GM19043 (cell line): ENCODE measurements around the gene ICAM4.

Experiments used
- ATAC-seq: cut with Tn5 transposase; IDR thresholded peaks from one replicate; pipeline ENCODE4 v1.9.1; 2021; ENCODE audit warnings: low read depth; ENCODE audit not compliant: unreplicated experiment

ICAM4 gene

DNA sequence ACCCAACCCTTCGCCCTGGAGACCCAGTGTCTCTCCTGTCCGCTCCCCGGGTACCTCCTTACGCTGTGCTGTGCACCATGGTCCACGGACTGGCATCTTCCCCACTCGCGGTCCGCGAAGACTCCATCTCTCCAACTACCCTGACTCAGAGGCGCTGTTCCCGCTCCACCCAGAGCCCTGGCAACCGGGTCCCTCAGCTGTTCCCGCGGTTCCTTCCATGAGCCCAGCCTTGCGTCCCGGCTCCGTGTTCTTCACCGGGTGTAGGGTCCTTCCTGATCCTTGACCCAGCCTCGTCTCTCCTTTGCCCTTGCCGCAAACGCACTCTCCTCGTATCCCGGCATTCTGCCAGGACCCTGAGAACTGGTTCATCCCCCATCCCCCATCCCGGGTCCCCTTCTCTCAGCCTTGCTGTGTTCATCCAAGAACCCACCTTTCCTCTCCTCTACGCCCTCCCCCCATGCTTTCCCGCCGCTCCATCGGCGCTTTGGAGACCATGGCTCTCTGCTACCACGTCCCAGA is 3.7 kb downstream of the ICAM4 start:
- ATAC-seq: no peak

- ATAC-seq: no peak
Observed at GRCh38 chr19:10290876-10291553, 4.3 kb downstream of the ICAM4 start.

DNA sequence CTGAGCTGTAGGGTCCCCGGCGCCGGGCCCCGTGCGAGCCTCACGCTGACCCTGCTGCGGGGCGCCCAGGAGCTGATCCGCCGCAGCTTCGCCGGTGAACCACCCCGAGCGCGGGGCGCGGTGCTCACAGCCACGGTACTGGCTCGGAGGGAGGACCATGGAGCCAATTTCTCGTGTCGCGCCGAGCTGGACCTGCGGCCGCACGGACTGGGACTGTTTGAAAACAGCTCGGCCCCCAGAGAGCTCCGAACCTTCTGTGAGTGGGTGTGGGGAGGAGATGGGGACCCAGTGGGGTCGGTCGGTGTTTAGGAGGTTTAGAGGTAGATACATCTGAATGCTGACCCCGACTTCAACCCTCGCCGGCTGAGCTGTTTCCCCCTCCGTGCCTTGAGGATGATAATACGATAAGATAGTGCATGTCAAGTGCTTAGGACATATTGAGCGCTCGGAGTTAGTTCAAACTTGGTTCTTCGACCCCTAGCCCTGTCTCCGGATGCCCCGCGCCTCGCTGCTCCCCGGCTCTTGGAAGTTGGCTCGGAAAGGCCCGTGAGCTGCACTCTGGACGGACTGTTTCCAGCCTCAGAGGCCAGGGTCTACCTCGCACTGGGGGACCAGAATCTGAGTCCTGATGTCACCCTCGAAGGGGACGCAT is 4.9 kb downstream of the ICAM4 start:
- ATAC-seq: no peak

DNA sequence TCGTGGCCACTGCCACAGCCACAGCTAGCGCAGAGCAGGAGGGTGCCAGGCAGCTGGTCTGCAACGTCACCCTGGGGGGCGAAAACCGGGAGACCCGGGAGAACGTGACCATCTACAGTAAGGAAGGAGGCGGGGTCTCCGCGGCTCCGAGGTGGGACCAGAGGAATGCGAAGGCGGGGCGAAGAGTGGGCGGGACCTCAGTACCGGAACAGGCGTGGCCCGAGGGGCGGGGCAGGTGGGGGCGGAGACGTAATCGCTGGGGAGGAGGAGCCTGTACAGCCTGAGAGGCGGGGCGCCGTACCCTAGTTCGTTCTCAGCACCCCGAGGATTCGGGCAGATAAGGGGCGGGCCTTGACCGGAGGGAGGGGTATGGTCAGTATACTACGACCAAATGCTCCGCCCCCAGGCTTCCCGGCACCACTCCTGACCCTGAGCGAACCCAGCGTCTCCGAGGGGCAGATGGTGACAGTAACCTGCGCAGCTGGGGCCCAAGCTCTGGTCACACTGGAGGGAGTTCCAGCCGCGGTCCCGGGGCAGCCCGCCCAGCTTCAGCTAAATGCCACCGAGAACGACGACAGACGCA is 5.5 kb downstream of the ICAM4 start:
- ATAC-seq: peak; percentile 40

- no peak for ATAC-seq
Observed at GRCh38 chr19:10292789-10293636, 6.3 kb downstream of the ICAM4 start.

DNA sequence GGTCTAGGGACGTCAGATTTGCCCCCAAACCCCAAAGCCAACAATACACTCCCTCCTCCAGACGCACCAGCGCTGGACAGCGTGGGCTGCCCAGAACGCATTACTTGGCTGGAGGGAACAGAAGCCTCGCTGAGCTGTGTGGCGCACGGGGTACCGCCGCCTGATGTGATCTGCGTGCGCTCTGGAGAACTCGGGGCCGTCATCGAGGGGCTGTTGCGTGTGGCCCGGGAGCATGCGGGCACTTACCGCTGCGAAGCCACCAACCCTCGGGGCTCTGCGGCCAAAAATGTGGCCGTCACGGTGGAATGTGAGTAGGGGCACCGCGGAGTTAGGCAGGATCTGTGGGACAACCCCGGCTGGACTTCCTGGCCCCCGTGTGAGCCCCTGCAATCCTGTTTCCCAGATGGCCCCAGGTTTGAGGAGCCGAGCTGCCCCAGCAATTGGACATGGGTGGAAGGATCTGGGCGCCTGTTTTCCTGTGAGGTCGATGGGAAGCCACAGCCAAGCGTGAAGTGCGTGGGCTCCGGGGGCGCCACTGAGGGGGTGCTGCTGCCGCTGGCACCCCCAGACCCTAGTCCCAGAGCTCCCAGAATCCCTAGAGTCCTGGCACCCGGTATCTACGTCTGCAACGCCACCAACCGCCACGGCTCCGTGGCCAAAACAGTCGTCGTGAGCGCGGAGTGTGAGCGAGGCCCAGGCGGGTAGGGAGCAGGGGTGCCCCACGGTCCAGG is 7.0 kb downstream of the ICAM4 start:
- ATAC-seq: no peak

- ATAC-seq: no peak
Observed at GRCh38 chr19:10294368-10294697, 7.6 kb downstream of the ICAM4 start.

DNA sequence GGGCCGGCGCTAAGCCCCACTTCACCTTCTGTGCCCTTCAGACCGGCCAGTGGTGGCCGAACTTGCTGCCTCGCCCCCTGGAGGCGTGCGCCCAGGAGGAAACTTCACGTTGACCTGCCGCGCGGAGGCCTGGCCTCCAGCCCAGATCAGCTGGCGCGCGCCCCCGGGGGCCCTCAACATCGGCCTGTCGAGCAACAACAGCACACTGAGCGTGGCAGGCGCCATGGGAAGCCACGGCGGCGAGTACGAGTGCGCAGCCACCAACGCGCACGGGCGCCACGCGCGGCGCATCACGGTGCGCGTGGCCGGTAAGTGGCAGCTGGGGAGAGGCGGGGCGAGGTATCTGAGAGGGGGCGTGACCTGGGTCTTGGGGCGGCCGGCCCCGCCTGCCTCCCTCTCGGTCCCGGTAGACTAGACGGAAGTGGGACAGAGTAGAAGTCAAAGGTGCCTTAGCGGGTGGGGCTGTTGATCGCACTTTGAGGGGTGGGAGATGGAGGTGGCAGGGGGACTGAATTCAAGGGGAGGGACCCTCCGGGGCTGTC is 8.6 kb downstream of the ICAM4 start:
- ATAC-seq: peak; percentile 54

- no peak for ATAC-seq
Observed at GRCh38 chr19:10295847-10296591, 9.3 kb downstream of the ICAM4 start.

GRCh38 chr19:10299545-10300458 is 13.0 kb downstream of the ICAM4 start:
- ATAC-seq: no peak

DNA sequence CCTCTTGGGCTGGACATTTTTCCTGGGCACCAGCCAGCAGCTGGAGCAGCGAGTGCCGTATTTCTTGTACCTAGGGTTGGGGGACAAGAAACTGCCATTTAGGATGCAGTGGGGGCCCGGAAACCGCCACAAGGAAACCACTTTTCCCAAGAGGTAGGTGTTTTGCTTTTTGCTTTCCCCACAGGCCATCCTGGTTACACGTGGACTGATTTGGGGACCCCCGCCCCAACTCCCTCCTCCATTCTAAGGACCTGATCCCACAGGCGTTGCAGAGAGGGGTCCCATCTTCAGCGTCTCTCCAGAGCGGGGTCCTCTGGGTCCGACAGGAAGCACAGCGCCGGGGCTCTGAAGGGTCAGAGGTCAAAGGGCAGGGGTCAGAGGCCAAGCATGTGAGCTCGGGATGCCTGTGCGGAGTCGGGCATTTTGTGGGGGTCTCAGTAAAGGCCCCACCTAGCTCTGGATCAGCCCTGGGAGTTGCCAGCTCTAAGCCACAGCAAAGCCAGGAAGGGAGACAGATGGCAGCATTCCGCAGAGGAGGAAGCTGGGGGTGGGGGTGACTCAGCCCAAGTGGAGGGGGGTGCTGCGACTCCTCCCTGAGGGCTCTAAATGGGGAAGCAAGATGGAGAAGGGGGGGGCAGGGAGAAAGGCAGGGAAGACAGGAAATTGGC is 18.5 kb downstream of the ICAM4 start:
- no peak for ATAC-seq

DNA sequence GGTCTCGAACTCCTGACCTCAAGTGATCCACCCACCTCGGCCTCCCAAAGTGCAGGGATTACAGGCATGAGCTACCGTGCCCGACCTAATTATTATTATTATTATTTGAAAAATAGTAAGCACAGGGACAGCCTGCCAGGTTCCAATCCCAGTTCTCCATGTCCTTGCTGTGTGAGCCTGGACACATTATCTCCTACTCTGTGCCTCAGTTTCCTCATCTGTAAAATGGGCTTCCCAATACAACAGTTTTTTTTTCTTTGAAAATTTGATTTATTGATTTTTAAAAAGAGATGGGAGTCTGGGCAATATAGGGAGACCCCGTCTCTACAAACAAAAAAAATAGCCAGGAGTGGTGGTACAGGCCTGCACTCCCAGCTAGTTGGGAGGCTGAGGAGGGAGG is 19.6 kb downstream of the ICAM4 start:
- ATAC-seq: no peak

DNA sequence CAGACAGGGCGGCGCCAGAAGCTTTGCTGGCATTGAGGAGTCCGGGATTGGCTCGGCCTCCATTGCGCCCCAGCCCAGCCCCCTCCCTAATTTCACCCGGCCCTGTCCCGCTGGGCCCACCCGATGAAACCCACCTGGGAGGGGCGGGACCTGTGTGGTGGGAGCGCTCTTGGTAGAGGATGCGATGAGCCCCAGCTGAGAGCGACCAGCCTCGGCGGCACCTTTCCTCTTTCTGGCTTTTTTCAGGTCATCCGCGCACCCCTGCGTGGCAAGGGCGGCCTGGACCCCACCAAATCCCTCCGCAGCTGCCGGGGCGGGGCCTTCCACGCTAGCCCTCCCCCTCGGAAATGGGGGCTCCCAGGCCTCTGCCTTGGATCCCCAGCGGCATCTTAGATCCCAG is 22.7 kb downstream of the ICAM4 start, which contains the start of gene ZGLP1:
Gene ZGLP1 (minus strand): TSS at position 393 of the 400 bp plus-strand sequence.
- no peak for ATAC-seq

DNA sequence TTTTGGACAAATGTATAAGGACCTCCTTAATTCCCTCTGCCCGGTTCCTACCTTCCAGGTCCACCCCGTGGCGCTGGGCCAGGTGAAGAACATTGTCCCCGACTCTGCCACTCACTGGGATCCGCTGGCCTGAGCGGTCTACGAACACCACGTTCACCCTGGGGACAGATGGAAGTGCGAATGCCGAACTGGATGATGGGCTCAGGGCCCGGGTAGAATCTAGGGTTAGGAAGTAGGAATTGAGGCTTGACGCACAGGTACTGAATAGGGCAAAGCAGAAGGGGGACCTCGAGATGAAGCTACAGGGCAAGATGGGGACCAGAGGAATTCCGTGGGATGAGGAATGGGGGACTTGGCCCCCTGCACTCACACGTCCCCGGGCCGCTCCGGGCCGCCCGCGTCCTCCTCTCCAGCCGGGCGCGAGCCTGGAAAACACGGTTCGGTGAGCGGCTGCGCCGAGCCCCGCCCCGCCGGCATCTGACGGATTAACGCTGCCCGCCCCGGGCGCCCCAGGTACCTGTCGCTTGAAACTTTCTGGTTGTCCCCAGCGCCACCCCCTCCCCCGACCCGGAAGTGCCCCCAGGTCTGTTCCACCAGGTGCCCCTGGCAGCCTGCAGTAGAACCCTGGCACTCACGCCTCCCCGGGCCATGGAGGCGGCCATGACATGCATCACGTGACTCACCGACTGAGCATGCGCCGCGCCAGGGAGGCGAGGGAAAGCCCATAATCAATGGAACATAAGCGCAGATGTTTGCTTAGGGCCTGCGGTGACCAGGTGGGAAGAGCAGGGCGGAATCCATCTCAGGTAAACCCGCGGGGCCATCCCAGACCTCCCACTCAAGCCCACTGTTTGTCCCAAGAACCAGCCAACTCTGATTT is 28.8 kb downstream of the ICAM4 start, which contains the start of gene FDX2:
Gene FDX2 (minus strand): TSS at position 681 of the 880 bp plus-strand sequence. CDS start 19 bp downstream, at position 662.
- ATAC-seq: no peak

DNA sequence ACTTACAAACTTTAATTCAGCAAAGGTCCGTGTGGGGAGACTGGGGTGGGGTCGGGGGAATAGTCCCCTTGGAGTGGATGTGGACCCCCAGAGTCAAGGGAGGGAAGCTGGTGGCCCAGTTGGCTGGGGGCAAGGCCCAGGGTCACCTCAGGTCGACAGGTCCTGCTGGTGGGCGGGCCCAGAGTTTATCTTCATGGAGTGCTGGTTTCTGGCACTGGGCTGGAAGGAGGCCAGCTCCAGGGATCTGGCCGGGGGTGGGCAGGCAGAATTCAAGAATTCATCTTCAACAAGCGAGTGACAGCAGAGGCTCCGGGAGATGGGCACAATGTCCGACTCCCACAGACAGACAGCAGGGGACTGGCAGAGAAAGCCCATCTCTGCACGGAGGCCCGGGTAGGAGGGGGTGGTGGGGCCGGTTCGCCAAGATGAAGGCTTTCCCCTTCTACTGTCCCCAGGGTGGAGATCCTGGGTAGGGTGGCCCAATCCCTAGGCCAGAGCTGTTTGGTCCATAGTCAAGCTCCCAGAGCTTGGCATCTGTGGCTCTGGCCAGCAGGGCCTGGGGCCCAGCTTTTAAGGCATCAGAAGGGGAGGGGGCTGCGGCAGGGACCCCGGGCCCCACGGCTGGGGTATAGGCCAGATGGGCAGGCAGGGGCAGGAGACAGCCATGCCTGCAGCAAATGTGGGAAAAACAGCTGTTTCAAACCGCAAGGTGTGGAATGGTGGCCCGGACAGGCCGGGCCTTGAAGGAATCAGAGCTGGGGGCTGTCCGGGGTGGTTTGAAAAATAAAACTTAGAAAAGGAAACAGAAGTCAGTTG is 29.7 kb downstream of the ICAM4 start:
- ATAC-seq: no peak
